Esophagus muscularis mucosa (tissue), 4 donors: ENCODE data around the gene MYO1A. TPM values are rescaled to one million over a fixed set of nuclear protein-coding genes. Genes with fewer than 3 reads are reported as not detected.
A peak's percentile ranks its signal among the peaks of the same experiment; 100 is the strongest.

ENCODE experiments used
- DNase-seq: peaks from one replicate; pipeline ENCODE4 v3.0.0-alpha.2; 2017; ENCODE audit errors: extremely low spot score
- H3K27ac ChIP-seq, 4 donors: fragments of 200-600 bp; sonication (generic); replicated peaks in 1 of 4; 1 replicate in 3 of 4; 2 replicates in 1 of 4; pipeline ENCODE4 v1.5.1; 2016 to 2019; ENCODE audit warnings: mild to moderate bottlenecking in 1 of 4
- H3K27me3 ChIP-seq, 4 donors: fragments of 200-600 bp; sonication (generic); one replicate each; pipeline versions ENCODE4 v1.5.1 to v1.6.0; 2016 to 2019
- H3K36me3 ChIP-seq, 4 donors: fragments of 200-600 bp; sonication (generic); one replicate each; pipeline ENCODE4 v1.5.1; 2016 to 2019
- H3K4me1 ChIP-seq, 4 donors: fragments of 200-600 bp; sonication (generic); one replicate each; pipeline ENCODE4 v1.5.1; 2016 to 2019
- H3K4me3 ChIP-seq, 4 donors: fragments of 200-600 bp; sonication (generic); 1 replicate in 2 of 4; 2 replicates in 2 of 4; pipeline ENCODE4 v1.5.1; 2016 to 2019; ENCODE audit warnings: mild to moderate bottlenecking in 4 of 4, moderate library complexity in 1 of 4
- H3K9me3 ChIP-seq, 4 donors: fragments of 200-600 bp; sonication (generic); 1 replicate in 3 of 4; 2 replicates in 1 of 4; pipeline ENCODE4 v1.5.1; 2016 to 2019
- EP300 ChIP-seq: sonication (generic); formaldehyde crosslinking; IDR thresholded peaks from one replicate; pipeline ENCODE4 v1.6.1; 2017; ENCODE audit warnings: antibody characterized with exemption
- POLR2A ChIP-seq: fragments of 450-650 bp; IDR thresholded peaks from one replicate; pipeline ENCODE4 v1.6.1; 2017; ENCODE audit warnings: antibody characterized with exemption, moderate library complexity, mild to moderate bottlenecking, low read depth
- POLR2AphosphoS5 ChIP-seq, 2 donors: sonication (generic); formaldehyde crosslinking; IDR thresholded peaks; one replicate each; pipeline ENCODE4 v1.6.1; 2017; ENCODE audit warnings: antibody characterized with exemption in 2 of 2
- WGBS: methylation state at CpG from one replicate; pipeline ENCODE4 v1.1.5; 2018; 5-methylcytosine and 5-hydroxymethylcytosine counted together
- intact Hi-C: fragments of 100-400 bp; cut with DNase I; formaldehyde crosslinking; loops from one replicate; pipeline ENCODE4 v1.15.1; 2023
- total RNA-seq, 4 donors: library from RNA; depleted of rRNA; stranded (reverse); fragments of >200 nt; gene quantifications; one replicate each; pipeline versions ENCODE4 v1.1.0 to v1.2.1, GENCODE V29; 2016
- TF ChIP-seq, protein P1 (sequence below), 3 experiments: fragments of 200-600 bp in 2 of 3; fragments of 450-650 bp in 1 of 3; sonication (generic) in 2 of 3; IDR thresholded peaks; one replicate each; pipeline ENCODE4 v1.5.1; 2017 to 2019; ENCODE audit warnings: antibody characterized with exemption in 3 of 3, mild to moderate bottlenecking in 2 of 3, moderate library complexity in 1 of 3

MYO1A gene
- total RNA-seq, 4 donors from 2014 or later = 0.06 to 1.1 (median 0.83) TPM

DNA sequence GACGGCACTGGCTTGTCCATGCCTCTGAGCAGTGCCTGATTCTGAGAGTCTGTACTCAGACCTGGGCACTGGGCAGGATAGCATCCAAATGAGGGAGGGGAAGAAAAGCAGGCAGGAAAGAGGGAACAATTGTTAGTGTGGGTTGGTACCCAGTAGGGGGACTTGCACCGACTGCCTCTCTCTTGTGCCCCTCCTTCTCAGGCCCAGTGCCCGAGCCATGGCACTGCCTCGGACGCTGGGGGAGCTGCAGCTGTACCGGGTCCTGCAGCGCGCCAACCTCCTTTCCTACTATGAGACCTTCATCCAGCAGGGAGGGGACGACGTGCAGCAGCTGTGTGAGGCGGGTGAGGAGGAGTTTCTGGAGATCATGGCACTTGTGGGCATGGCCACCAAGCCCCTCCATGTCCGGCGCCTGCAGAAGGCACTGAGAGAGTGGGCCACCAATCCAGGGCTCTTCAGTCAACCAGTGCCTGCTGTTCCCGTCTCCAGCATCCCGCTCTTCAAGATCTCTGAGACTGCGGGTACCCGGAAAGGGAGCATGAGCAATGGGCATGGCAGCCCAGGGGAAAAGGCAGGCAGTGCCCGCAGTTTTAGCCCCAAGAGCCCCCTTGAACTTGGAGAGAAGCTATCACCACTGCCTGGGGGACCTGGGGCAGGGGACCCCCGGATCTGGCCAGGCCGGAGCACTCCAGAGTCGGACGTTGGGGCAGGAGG lies 41.2 kb upstream of the MYO1A start:
- Histone ChIP-seq H3K4me1 (peaks cover 49 to 76% (median 70%) of the 10 kb centered on the region in 4 donors), H3K9me3 (no peaks in the 10 kb centered on the region), H3K36me3 (peaks cover 20 to 47% (median 45%) of the 10 kb centered on the region in 4 donors), H3K27me3 (no peaks in the 10 kb centered on the region), H3K27ac (peak overlapping the region; percentile 99 to 100 (median 100)), H3K4me3 (peak overlapping the region; percentile 88 to 96 (median 92))
- no peak for TF ChIP-seq POLR2AphosphoS5 (IDR thresholded peaks at IDR 0.05)
- no peak for TF ChIP-seq POLR2A
- TF ChIP-seq, protein P1, sequence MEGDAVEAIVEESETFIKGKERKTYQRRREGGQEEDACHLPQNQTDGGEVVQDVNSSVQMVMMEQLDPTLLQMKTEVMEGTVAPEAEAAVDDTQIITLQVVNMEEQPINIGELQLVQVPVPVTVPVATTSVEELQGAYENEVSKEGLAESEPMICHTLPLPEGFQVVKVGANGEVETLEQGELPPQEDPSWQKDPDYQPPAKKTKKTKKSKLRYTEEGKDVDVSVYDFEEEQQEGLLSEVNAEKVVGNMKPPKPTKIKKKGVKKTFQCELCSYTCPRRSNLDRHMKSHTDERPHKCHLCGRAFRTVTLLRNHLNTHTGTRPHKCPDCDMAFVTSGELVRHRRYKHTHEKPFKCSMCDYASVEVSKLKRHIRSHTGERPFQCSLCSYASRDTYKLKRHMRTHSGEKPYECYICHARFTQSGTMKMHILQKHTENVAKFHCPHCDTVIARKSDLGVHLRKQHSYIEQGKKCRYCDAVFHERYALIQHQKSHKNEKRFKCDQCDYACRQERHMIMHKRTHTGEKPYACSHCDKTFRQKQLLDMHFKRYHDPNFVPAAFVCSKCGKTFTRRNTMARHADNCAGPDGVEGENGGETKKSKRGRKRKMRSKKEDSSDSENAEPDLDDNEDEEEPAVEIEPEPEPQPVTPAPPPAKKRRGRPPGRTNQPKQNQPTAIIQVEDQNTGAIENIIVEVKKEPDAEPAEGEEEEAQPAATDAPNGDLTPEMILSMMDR (IDR thresholded peaks at IDR 0.05) = peak; percentile 11 to 39 (median 13)
- 41% methylated on average over 18 of the region's 22 CpGs for WGBS
- intact Hi-C loops = loop anchor here (10.0 kb wide), 1 partner anchor 456 kb away; the partner anchor contains the start of gene BAZ2A
- no peak for DNase-seq

DNA sequence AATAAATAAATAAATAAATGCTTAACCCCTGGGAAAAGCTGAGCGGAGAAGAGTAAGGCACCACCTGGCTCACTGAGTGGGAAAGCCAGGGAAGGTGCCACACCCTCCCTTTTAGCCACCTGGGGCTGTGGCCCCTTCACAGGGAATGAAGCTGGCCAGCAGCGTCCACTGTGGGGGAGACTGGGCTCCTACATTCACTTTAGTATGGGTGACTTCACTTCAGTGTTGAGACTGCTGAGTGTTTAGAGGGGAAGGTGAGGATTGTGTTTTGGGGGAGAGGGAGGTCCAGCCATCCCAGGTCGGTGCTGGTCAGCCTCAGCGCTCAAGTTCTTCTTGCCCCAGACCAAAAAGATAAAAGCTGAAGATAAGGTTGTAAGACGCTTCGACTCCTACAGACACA lies 40.6 kb upstream of the MYO1A start:
- no peaks in the 10 kb centered on the region for H3K27me3 ChIP-seq
- peak overlapping the region; percentile 99 to 100 (median 100) for H3K27ac ChIP-seq
- no peak for TF ChIP-seq POLR2A
- TF ChIP-seq POLR2AphosphoS5 (IDR thresholded peaks at IDR 0.05) = no peak
- TF ChIP-seq EP300 = no peak
- TF ChIP-seq, protein P1 (IDR thresholded peaks at IDR 0.05) = no peak
- H3K4me1 ChIP-seq = peaks cover 54 to 80% (median 74%) of the 10 kb centered on the region in 4 donors
- intact Hi-C loops = loop anchor here (10.0 kb wide), 1 partner anchor 456 kb away; the partner anchor contains the start of gene BAZ2A
- H3K4me3 ChIP-seq = peak overlapping the region; percentile 88 to 96 (median 92)
- 43% methylated on average over 6 of the region's 6 CpGs for WGBS
- no peak for DNase-seq
- no peaks in the 10 kb centered on the region for H3K9me3 ChIP-seq
- peaks cover 15 to 41% (median 39%) of the 10 kb centered on the region in 4 donors for H3K36me3 ChIP-seq

DNA sequence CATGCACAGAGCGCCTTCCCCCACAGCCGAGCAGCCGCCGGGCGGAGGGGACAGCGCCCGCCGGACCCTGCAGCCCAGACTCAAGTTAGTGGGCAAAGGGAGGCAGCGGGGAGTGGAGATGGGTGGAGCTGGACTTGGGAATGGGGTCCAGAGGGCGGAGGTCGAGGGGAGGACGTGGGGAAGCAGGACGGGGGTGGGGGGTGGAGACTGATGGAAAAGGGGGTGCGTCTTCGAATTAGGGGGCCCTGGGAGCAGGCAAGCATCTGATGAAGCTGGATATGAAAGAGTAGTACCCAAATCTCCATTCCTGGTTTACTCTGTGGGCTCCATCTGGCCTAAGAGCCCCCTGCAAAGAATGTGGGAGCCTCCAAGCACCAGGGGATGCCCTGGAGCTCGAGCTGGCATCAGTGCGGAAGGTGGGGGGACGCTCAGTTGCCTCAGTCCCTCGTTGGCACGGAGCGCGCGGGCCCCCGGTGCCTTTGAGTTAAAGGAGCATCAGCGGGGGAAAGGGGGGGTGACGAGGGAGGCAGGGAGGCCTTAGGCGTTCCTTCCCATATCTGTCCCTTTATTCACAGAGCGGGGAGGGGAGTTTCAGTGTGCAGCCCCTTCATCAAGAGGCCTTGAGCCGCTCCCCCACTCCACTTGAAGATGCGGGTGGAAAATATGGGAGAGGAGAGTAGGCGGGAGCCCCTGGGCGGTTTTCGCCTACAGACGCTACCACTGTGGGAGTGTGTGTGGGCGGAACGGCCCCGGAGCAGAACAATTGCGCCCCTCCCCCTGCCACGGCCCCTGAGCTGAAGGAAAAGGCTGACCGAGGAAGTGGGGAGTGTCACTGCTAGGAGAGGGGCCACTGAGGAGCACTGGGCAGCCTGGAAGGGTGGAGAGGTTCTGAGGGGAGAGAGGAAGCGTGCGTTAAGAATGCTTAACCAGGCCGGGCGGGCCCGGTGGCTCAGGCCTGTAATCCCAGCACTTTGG lies 39.6 kb upstream of the MYO1A start:
- no peaks in the 10 kb centered on the region for H3K27me3 ChIP-seq
- intact Hi-C loops = loop anchor here (2.0 to 10.0 kb wide), 2 partner anchors 21 to 455 kb away; partner anchors contain the start of genes BAZ2A and STAT6

More for the DNA sequence above, 39.6 kb upstream of the MYO1A start:
- Histone ChIP-seq H3K9me3 (no peaks in the 10 kb centered on the region), H3K36me3 (peaks cover 6 to 32% (median 30%) of the 10 kb centered on the region in 4 donors), H3K4me3 (peak overlapping the region; percentile 88 to 96 (median 92)), H3K27ac (peak overlapping the region; percentile 99 to 100 (median 100)), H3K4me1 (peaks cover 54 to 74% (median 71%) of the 10 kb centered on the region in 4 donors)
- DNase-seq = no peak
- WGBS = under 1% methylated on average over 31 of the region's 45 CpGs
- TF ChIP-seq, protein P1 (IDR thresholded peaks at IDR 0.05) = no peak
- TF ChIP-seq POLR2AphosphoS5 (IDR thresholded peaks at IDR 0.05) = peak; percentile 69 to 74
